ENCODE data around the gene AMIGO3.

Gene AMIGO3

GRCh38 chr3:49667701-49668413 is 51.6 kb downstream of the AMIGO3 start:
- DNase-seq (ENCODE audit: low read depth in 2 of 2) = no peak

Data from stimulated activated CD4-positive, alpha-beta T cell treated with anti-CD3 and anti-CD28 coated beads, Interleukin-15, amount 100 ng/mL, for 48 hours (primary cell).